Pons (tissue), 1 donor: ENCODE results near the gene VAMP1.
A peak's percentile ranks its signal among the peaks of the same experiment; 100 is the strongest.
"Not testable (repeated sequence)": the region's sequence is repeated elsewhere in the genome, so short reads cannot be mapped to it uniquely, and the experiment has no call there.

Source experiments
- DNase-seq: peaks from one replicate; pipeline ENCODE4 v3.0.0-alpha.2; 2016; ENCODE audit warnings: low spot score

The VAMP1 gene

DNA sequence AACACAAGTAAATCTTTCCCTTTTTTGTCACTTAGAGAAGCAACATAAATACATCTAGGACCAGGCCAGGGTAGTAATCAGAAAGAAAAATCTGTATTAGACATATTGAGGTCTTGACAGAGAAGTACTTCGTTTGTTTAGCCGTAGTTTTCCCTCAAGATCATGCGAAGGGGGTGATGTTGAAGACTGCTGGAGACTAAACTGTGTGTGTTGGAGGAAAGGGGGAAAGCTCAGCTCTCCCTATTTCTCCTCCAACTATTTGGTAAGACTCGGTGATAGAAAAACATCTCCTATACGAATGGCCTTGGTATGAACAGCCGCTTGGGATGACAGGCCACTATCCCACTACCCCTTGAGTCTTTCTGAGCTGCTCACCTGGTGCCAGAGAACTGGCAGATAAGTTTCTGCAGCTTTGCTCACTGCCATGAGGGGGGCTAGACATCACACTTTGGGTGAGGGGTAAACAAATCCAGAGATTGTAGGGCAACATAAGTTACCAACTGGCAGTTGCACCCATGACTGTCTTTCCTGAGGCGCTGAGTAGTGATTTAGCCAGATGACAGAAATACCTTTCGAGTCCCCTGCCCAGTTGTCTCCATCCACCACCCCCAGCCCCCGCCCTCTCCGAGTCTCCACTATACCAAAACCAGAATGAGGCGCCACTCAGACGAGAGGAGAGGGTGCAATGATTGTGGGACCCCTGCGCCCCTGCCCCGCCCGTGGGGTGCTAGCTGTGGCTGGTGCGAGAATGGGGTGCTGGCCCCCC lies 685 bp downstream of the VAMP1 start:
- DNase-seq = no peak

- no peak for DNase-seq
Observed at GRCh38 chr12:6469092-6469491, 1.4 kb downstream of the VAMP1 start.

GRCh38 chr12:6468283-6468575 lies 2.2 kb downstream of the VAMP1 start:
- no peak for DNase-seq

DNA sequence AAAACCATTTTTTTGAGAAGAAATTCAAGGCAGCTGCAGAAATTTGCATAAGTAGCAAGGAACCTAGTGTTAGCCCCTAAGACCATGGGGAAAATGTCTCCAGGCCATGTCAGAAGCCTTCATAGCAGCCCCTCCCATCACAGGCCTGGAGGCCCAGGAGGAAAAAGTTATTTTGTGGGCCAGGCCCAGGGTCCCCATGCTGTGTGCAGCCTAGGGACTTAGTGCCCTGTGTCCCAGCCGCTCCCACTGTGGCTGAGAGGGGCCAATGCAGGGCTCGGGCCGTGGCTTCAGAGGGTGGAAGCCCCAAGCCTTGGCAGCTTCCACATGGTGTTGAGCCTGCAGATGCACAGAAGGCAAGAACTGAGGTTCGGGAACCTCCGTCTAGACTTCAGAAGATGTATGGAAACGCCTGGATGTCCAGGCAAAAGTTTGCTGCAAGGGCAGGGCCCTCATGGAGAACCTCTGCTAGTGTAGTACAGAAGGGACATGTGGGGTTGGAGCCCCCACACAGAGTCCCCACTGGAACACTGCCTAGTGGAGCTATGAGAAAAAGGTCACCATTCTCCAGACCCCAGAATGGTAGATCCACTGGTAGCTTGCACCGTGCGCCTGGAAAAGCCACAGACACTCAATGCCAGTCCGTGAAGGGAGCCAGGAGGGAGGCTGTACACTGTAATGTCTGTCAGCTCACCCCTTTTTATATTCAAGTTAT lies 2.8 kb downstream of the VAMP1 start:
- DNase-seq = not testable (repeated sequence)

DNA sequence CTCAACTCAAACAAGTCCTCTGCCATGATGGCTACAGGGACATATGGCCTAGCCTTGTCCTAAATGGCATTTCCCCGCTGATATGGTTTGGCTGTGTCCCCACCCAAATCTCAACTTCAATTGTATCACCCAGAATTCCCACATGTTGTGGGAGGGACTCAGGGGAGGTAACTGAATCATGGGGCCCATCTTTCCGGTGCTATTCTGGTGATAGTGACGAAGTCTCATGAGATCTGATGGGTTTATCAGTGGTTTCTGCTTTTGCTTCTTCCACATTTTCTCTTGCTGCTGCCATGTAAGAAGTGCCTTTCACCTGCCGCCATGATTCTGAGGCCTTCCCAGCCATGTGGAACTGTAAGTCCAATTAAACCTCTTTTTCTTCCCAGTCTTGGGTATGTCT lies 3.7 kb downstream of the VAMP1 start:
- not testable (repeated sequence) for DNase-seq

- no peak for DNase-seq
Observed at GRCh38 chr12:6466184-6466573, 4.3 kb downstream of the VAMP1 start.

DNA sequence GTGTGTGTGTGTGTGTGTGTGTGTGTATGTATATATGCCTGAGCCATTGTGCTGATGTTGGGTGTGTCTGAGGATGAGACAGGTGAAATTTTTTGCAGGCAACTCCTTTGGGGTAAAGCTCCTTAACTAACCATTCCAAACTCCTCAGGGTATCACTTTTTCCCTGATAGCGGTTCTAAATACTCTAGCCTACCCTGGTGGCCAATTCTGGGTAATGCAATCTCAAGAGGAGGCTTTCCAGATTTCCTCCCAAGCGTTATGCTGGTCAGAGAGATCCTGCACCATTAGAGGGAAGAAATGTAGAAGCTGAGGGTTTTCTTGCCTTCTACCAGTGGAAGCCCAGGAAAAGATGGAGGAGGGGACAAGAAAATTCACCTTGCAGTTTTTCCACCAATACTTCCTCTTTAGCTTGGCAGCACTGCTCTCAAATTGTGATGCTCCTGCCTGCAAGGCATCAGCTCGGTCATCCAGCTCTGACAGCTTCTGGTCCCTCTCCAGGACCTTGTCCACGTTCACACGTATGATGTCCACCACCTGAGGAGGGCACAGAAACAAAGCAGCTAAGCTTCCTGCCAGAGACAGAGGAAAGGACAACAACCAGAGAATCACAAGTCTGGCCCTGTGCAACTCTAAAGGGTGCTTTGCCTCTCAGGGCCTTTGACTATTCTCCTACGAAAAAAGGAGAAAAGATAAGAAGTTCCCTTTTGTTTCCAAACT lies 4.9 kb downstream of the VAMP1 start:
- DNase-seq = peak; percentile 85

GRCh38 chr12:6464531-6464930 lies 5.9 kb downstream of the VAMP1 start:
- no peak for DNase-seq

GRCh38 chr12:6463858-6464257 lies 6.6 kb downstream of the VAMP1 start:
- no peak for DNase-seq

DNA sequence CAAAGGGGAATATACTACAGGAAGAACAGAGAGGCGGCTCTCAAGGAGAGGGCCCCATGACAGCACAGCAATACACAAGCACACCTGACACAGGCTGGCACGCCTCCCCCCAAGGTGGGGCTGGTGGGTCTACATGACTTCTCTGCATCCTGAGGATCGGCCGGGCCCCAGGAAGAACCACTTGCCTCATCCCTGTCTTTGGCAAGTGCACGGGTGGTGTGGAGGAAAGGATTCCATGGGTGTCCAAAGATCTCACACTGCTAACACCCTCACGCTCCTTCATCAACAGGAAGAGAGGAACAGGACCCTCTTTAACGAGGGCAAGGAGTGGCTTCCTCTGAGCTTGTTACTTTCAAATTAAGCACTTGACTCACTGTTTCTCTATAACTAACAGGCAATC lies 7.3 kb downstream of the VAMP1 start:
- DNase-seq = no peak

- DNase-seq = no peak
Observed at GRCh38 chr12:6462234-6462995, 8.1 kb downstream of the VAMP1 start.

- DNase-seq = peak; percentile 86
Observed at GRCh38 chr12:6461401-6462233, 8.9 kb downstream of the VAMP1 start.

- no peak for DNase-seq
Observed at GRCh38 chr12:6460751-6461371, 9.6 kb downstream of the VAMP1 start.

DNA sequence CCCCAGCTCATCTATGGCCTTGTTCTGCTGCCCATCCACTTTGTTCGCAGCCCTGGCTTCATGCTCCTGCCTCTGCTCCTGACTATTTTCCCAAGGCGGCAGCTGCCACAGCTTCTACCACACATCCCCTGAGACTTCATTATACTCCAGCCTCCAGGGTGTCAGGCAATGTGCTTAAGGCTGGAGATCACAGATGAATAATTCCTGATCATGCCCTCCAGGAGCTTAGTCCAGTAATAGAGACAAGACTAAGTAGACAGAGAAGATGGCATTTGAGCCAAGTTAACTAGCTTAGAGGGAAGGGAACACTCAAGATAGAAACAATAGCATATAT lies 11.5 kb downstream of the VAMP1 start:
- DNase-seq = no peak

DNA sequence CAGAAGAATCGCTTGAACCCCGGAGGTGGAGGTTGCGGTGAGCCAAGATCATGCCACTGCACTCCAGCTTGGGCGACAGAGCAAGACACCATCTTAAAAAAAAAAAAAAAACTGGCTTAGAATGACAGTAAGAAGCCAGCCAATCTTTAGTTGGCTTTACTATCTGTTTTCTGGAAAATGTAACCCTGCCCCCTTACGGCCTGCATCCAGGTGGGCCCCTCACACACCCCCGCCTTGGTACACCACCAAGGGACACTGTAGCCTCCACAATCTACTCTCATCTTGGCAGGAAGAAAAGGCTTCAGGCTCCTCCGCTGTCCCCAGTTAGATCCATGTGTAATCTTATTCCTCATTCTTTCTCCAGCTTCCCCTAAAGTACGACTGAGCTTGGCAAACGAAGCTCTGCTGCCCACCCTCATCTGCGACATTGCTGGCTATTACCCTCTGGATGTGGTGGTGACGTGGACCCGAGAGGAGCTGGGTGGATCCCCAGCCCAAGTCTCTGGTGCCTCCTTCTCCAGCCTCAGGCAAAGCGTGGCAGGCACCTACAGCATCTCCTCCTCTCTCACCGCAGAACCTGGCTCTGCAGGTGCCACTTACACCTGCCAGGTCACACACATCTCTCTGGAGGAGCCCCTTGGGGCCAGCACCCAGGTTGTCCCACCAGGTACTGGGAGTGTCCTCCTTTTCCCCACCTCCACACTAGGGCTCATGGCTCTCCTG lies 12.0 kb downstream of the VAMP1 start:
- no peak for DNase-seq

DNA sequence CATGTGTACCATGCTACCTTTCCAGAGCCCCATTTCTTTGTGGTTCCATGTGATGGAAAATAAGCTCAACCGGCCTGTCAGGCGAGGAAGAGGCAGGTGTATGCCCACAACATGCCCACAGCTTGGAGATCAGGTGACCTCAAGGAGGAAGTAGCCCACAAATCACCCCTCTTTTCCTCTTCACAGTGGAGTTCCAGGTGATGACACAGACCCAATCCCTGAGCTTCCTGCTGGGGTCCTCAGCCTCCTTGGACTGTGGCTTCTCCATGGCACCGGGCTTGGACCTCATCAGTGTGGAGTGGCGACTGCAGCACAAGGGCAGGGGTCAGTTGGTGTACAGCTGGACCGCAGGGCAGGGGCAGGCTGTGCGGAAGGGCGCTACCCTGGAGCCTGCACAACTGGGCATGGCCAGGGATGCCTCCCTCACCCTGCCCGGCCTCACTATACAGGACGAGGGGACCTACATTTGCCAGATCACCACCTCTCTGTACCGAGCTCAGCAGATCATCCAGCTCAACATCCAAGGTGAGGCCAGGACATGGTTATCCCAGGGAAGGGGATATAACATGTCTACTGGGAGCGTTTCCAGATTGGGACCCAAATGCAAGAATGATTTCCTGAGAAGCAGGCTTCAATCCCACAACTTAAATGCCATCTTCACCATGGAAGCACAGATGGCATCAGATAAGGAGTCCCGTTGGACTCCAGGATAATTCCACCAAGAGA lies 13.1 kb downstream of the VAMP1 start:
- DNase-seq = no peak

DNA sequence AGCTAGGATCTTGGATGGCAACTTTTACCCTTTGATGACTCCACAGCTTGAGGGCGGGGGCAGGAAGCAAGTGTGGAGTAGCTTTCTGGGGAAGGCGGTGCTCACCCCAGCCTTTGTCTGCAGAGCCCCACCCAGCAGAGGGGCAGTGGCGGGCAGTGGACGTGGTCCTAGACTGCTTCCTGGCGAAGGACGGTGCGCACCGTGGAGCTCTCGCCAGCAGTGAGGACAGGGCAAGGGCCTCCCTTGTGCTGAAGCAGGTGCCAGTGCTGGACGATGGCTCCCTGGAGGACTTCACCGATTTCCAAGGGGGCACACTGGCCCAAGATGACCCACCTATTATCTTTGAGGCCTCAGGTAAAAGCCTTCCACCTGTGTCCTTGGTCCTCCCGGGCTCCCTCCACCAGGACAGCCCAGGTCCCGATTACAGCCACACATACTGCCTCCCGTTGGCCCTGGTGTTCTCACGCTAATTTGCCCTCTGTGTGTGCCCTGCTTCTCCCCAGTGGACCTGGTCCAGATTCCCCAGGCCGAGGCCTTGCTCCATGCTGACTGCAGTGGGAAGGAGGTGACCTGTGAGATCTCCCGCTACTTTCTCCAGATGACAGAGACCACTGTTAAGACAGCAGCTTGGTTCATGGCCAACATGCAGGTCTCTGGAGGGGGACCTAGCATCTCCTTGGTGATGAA lies 17.4 kb downstream of the VAMP1 start:
- no peak for DNase-seq

DNA sequence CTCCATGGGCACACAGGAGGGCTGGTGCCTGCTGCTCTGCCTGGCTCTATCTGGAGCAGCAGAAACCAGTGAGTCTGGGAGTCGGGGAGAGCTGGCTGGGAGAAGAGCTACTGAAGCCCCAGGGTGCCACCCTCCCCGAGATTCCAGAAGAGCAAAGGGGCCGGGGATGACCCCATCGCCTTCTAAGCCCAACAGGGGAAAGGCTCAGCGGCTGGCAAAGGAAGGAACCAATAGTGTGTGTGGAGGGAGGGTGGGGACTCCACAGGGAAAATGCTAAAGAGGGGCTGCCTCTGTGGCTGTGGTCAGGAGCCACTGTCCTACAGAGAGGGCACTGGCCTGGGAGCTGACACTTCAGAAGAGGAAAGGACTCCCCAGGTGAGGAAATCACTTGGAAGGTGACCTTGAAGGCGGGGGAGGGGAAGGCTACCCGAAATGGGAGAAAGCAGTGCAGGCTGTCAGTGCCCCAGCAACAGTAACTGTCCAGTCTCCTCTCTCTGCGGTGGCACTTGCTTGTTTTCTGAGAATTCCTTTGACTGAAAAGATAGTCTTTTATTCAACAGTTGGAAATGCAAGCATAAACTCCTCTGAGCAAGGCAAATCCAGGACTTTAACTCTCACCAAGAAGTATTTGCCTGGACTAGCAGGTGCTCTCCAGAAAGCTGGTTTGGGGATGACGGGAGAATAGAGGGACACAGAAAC lies 18.1 kb downstream of the VAMP1 start:
- DNase-seq = peak; percentile 58
